GM18520 (cell line): ENCODE data around the gene R3HDM1.
A peak's percentile ranks its signal among the peaks of the same experiment; 100 is the strongest.
"Not testable (repeated sequence)": the region's sequence is repeated elsewhere in the genome, so short reads cannot be mapped to it uniquely, and the experiment has no call there.

Source experiments
- ATAC-seq: cut with Tn5 transposase; IDR thresholded peaks from one replicate; pipeline ENCODE4 v1.9.1; 2021; ENCODE audit not compliant: unreplicated experiment

Gene R3HDM1

DNA sequence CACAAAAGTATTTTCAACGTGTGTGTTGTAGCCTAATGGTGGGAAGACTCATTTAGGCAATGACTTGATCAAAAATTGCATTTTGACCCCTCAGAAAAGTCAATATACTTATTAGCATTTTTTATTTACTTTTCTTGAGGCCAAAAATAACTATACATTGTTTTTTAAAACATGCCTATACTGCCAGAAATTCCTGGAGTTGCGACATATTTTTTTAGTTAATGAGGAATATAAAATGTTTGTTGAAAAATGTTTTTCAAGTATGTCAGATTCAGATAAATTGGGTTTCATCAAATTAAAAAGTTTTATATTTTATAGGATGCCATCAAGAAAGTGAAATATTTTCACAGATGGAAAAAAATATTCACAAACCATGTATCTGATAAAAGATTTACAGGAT lies 39.6 kb downstream of the R3HDM1 start:
- ATAC-seq: no peak

DNA sequence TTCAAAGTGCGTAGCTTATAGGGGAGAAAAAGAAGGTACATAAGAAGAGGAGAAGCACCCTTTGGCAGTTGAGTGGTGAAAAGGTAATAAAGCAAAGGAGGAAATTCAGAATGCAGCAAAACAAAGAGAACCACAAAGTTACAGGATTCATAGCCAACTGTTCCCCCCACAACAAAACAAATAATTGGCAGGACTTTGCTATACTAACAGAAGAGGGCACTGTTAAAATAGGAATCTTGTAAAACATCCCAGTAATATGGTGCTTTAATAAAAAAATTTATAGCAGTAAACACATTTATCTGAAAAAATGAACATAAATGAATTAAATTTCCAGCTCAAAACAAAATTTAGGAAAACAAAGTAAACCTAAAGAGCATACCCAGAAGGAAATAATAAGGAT lies 42.3 kb downstream of the R3HDM1 start:
- ATAC-seq: no peak

DNA sequence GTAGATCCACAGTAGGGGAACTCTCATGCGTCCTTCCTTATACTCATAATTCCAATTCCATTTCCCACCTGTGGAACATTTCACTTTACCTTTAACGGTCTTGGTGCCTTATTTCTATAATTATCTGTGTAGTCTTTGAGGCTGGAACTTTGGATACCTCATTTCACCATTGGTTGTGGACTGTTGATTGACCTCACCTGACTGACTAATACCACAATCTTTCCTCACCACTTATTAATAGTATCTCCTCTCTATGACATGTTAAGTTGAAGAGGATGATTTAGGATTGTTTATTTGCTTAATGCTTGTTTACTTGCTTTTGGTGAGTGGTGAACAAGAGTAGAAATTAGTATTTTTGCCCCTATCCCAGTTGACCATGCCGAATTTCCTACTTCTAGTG lies 50.0 kb downstream of the R3HDM1 start:
- no peak for ATAC-seq

DNA sequence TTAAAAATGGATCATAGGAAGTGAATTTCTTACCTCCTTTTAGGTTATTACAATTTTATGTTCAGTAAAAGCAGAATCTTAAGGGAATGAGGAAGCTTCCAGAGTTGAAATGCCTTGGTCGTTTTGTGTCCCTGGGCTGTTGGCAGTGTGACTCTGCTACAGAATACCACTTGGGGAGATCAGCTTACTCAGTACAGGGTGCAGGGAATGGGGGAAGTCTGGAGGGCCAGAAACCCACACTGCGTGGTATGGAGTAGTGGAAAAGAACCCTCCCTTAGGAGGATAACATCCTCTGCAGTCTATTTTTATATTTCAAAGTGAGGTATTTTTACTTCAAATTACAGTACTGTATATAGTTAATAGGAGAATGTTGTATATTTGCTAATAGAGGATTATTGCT lies 51.1 kb downstream of the R3HDM1 start:
- ATAC-seq: no peak

DNA sequence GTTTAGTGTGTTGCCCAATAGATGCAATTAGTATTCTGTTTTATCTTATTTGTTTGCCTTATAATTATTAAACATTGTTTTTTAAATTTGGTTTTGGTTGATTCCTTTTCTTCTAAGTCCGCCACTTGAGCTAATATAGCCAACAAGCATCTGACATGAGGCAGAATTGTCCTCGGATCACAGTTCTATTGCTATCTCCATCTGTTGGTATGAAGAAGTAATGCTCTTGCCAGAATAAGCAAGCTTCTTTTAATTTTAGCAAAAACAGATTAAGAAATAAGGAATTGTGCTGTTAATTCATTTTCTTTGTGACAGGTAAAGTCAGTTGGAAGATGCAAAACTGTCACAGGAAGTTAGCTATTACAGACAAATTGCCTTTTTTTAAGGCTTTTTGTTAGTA lies 54.3 kb downstream of the R3HDM1 start:
- no peak for ATAC-seq

DNA sequence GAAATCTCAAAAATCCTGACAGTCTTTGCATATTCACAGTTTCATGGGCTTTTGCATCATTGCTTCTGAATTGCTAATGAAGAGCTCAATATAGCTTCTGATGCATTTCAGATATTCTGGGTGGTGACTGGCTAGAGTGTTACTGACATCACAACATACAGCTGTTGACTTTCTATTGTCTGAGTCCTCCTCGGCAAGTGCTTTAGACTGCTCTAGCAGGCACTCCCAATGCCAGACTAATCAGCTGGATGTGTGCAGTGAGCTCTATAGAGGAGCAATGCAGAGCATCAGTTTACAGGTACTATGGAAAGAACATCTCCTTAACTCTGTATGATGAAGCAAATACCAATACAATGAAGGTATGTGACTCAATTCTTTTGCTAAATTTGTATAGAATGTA lies 54.9 kb downstream of the R3HDM1 start:
- peak; percentile 62 for ATAC-seq

DNA sequence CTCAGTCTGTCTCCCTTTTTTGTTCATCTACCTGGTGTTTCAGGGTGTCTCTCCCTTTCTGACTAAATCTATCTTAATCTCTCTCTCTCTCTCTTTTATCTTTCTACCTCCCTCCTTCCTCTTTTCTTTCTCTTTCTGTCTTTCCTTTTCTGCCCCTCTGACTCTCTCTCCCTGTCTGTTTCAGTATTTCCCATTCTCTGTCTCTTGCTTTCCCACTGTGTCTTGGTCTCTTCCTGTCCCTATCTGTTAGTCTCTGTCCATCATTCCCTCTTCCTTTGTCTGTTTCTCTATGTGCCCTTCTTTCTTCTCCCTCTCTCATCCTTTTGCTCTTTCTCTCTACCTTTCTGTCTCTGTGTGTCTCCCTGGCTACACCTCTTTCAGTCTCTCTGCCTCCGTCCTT lies 56.7 kb downstream of the R3HDM1 start:
- ATAC-seq: no peak

DNA sequence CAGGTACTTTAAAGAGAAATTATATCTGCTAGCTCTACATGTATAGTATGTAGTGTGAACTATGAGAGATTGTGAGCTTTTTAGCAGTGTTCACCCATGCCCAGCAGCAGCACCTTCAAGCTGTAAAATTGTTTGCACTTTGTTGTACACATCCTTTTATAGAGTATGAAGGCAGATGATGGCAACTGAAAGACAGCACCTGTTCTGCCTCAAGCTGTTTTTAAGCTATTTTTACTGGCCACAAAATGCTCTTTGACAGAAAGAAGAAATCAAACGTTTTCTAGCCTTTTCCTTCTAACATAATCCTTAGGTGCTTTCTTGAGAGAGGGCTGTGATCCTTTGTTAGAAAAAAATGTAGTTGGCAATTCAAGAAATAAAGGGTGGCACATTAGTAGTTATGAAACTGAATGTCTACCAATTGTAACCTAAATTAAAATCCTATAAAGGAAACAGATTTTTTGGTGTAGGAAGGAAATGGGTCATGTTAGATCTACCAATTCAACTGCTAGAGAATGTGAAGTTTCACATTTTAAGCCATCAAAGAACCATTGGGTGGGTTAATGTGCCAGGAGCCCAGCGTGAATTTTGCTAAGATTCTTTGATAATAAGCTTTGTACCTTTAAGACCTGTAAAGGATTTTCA lies 59.5 kb downstream of the R3HDM1 start:
- ATAC-seq: no peak

DNA sequence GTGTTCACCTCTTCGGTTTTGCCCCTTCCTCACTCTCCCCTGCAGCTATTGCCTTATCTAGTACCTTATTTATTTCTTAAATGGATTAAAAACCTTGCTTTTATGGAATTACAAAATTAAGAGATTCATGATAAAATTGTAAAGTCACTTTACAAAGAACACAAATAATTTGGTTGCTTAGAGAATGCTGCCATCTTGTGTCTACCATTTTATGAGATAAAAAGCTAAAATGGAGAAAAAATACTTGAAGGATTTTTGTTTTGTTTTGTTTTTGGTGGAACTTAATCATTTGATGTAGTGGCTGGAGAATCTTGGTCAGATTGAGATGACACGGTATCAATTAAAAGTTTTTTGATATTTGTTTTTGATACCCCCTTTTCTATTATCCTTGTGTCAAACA lies 69.6 kb downstream of the R3HDM1 start:
- no peak for ATAC-seq

DNA sequence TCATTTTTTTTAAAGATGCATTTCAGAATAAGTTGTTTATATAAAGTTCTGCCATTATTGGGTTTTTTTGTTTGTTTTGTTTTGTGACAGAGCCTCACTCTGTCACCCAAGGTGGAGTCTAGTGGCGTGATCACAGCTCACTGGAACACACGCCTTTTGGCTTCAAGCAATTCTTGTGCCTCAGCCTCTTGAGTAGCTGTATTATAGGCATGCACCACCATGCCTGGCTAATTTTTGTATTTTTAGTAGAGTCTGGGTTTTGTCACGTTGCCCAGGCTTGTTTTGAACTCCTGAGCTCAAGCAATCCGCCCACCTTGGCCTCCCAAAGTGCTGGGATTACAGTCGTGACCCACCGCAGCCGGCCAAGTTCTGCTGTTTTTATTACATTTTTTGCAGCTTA lies 72.3 kb downstream of the R3HDM1 start:
- ATAC-seq: no peak

DNA sequence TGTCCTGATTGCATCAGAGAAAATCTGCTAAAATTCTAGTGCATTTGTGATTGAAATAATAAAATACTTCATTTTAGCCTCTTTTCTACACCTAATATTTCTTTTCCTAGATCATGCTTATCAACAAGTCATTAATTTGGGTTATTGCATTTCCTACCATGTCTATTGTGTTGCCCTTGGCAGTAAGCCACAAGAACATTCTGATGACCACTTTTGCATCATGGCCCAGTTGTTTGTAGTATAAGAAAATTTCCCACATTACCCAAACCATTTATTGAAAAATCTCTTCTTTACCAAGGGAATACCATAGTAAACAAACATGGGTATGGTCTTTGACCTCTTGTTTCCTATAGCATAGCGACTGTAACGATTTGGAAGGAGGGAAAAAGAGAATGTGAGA lies 76.3 kb downstream of the R3HDM1 start:
- ATAC-seq: no peak

DNA sequence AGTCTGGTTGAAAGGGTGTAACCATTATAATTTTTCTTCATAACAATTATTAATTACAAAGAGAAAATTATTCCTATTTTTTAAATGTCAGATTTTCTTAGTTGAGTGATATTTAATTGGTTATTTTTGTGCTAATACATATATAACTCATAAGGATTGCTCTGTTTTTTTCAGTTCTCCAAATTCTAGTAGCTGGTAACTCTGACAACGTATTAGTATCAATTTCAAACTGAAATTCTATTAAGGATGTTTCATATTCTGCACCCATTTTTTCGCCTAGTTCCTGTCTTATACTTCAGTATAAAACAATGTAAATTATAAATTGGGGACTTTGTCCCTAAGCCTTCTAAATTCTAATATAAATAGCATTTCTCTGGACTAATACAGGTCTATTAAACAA lies 81.0 kb downstream of the R3HDM1 start:
- no peak for ATAC-seq

DNA sequence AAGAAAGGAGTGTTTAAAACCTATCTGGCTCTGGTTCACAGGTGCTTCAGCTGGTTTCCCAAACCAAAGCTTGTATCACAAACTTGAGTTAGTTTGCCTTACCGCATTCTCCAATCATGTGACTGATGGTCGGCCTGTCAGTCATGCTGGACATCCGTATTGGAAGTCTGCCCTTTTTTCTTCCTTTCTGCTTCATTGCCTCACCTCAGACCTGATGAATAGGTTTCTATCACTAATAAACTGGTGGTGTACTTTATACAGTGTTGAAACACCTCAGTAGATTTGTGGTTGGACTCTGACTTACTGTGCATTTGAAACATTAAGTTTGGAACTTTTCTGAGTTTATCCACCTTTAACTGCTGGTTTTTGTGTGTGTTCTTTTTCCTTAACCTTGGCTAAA lies 84.1 kb downstream of the R3HDM1 start:
- no peak for ATAC-seq

DNA sequence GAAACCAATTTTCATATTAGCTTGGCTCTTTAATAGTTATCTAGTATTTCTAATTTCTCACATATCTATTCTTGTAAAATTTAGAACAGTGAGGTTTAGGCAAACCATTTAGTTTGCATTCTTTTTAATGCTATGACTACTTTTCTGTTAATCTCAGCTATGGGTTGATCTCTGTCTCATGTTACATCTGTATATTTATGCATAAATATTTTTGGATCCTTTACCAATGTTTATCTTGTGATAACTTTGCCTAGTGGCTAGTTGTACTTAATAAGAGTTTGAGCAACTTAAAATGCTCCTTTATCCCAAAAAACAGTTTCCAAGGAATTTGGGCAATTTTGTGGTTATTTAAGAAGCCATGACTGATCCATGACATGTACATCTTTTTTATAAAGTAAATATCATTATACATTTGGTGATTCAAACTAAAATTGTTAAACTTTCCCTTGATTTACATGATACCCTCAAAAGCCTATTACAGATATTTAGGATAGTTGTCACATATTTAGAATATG lies 86.3 kb downstream of the R3HDM1 start:
- no peak for ATAC-seq

DNA sequence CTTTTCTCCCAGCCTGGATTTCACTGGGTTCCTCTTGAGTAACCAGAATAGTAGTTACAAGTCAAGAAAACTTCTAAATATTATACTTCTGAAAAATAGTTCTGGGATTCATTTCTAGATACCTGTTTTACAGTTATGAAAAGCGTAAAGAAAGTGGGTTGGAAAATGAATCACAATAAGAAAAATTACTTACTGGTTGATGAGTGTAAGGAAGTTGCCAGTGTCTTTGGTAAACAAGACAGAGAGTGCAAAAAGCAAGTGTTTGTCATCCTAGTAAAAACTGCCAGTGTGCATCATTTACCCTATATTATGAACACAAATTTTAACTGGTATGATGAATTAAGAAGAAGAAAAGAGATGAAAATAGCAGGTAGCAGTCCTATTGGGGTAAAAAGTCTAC lies 88.9 kb downstream of the R3HDM1 start:
- ATAC-seq: no peak

DNA sequence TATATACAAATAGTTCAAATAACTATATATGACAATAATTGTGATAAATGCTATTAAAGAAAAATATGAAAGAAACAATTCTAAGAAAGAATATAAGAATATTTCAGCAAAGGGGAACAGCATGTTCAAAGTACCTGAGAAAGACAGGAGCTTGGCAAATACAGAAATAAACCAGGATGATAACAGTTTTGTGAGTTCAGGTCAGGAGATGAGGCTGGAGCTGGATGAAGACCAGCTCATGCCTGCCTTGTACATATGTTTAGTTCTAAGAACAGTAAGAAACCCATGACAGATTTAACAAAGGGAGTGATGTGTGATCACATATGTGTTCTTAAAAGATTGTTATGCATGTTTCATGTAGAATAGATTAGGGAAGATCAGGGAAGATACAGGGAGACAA lies 98.2 kb downstream of the R3HDM1 start:
- no peak for ATAC-seq

DNA sequence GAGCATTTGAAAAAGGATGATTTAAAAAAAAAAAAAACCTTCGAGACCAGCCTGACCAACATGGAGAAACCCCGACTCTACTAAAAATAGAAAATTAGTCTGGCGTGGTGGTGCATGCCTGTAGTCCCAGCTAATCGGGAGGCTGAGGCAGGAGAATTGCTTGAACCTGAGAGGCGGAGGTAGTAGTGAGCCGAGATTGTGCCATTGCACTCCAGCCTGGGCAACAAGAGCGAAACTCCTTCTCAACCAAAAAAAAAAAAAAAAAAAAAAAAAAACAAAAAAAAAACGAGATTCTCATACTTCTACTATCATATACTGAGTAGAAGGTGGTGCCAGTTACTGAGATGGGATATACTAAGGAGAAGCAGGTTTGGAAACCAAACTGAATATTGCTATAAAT lies 98.8 kb downstream of the R3HDM1 start:
- not testable (repeated sequence) for ATAC-seq

DNA sequence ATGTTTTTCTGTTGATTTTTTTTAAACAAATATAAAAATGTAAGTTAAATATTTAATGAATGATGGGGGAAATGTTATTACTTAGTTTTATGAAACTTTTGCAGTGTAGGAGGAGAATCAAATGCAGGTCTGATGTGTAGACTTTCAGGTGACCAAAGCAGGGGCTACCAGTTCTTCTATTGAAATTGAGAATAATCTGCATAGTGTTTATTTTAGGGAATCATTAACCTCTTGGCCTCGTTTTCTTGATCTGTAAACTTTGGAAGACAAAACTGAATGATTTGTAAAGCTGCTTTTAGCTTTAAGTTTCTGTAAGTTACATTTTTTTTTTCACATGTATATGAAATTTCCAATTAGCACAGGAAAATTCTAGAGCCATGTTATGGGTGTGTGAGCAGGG lies 99.2 kb downstream of the R3HDM1 start:
- ATAC-seq: no peak

DNA sequence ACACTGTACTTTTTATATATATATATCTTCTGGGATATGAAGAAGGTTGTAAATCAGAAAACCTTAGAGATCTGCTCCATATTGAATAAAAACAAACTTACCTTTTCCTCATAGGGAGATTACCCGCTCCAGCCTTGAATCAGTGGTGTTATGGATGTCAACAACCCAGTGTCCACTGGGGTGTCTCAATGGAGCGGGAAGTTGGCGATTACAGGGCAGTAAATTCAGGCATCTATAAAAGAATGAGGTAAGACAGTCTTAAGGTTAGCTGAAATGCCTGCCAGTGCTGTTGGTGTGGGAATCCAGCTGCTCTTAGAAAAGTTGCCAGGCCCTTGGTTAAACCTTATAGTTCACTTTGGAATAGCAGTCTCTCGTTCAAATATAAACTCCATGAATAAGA lies 102.3 kb downstream of the R3HDM1 start:
- ATAC-seq: no peak

DNA sequence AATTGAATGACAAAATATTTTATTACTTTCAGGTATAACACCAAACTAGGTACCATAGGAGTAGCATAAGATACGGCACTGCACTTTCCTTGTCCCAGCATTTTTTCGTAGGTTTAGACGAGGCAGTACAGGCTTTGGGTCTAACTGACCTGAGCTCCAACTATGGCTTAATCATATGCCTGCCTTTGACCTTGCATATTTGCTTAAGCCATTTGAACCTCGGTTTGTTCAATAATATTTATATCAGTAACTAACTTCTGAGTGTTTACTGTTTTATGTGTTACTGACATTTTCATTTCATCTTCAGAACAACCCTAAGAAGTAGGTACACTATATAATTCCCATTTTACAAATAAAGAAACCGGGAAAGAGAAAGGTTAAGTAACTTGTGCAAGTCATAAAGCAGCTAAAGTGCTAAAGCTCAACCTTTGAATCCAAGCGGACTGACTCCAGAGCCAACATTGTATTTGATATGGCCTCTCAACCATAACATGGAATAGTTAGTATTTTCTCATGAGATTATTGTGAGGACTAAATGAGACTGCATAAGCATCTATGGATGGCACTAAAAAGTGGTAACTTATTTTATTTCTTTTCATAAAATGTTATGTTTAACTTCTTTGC lies 104.0 kb downstream of the R3HDM1 start:
- no peak for ATAC-seq

DNA sequence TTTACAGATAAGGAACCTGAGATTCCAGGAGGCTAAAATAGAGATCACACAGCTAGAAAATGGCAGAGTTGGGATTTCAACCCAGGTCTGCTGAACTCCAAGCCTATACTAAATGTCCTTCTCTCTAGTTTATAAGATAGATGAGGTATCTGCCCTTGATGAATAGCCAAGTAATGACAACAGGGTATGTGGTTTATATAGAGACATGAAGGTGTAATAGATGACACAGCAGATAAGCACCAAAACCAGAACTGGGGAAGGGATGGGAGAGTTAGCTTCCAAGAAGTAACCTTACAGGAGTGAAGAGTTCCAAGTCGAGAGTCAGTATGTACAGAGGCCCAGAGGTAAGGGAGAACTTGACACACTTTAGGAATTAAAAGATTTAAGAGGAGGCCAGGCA lies 105.7 kb downstream of the R3HDM1 start:
- ATAC-seq: no peak

DNA sequence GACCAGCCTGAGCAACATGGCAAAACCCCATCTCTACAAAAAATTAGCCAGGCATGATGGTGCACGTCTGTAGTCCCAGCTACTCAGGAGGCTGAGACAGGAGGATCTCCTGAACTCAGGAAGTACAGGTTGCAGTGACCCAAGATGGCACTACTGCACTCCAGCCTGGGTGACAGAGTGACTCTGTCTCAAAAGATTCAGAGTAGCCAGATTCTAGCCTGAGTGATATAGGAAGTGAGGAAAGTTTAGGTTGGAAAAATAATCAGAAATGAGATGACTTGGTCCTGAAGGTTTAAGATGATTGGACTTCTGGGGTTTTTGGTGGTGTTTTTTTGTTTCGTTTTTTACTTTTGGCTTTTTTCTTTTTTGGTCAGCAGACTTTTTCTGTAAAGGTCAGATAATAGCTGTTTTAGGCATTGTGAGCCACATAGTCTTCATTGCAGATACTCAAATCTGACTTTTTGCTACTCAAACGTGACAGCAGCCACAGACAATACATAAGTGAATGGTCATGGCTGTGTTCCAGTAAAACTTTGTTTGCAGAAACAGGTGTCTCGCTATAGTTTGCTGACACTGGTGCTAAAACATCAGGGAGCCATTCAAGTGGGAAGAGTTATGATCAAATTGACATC lies 106.3 kb downstream of the R3HDM1 start:
- ATAC-seq: peak; percentile 56

DNA sequence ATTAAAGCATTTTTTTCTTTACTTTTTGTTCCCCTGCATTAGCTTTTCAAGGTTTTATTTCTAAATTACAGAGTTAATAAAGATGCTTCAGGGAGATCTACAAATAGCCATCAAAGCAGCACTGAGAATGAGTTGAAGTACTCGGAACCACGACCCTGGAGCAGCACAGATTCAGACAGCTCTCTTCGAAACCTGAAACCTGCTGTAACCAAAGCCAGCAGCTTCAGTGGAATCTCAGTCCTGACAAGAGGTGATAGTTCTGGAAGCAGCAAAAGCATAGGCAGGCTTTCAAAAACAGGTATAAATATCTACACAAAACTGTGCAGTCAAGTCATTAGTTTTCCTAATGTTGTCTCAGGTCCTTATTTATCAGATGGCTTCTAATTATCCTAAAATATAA lies 107.5 kb downstream of the R3HDM1 start:
- ATAC-seq: no peak
